ENCODE results near the gene FEN1.

Gene FEN1

DNA sequence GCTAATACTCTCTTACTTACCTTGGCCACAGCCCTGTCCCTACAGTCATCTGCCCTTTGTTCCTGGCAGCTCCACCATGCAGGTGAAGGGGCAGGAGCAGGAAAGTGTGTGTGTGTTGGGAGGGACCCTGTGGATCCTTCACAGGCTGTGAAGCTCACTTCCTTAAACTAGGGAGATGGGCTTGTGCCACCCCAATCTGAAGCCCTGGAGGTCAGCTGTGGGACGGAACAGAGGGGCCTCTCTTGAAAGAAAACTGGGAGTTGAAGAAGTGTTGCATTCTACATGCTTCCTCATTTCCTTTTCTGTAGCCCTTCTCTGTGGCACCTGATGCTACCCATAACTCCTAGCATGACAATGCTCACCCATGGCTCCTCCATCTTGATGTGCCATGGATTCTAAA is 12.4 kb downstream of the FEN1 start:
- no peaks in the 10 kb centered on the region for H3K9me2 ChIP-seq (replicated peaks; ENCODE audit: control insufficient read depth, low read length)
- no peak overlapping the region for H3K4me2 ChIP-seq (ENCODE audit: low read length)
- H3K9me3 ChIP-seq (ENCODE audit: control insufficient read depth, insufficient read depth, low read length): no peaks in the 10 kb centered on the region
- H3K79me2 ChIP-seq (ENCODE audit: control insufficient read depth, low read length): peaks cover 29% of the 10 kb centered on the region
- H3K4me3 ChIP-seq (ENCODE audit: low read length): no peak overlapping the region
- no peak overlapping the region for H3K27ac ChIP-seq (ENCODE audit: low read depth, low read length)
- no peak for TF ChIP-seq EZH2phosphoT487 (IDR thresholded peaks at IDR 0.05; ENCODE audit: borderline replicate concordance, low read length)
- TF ChIP-seq, protein P1, sequence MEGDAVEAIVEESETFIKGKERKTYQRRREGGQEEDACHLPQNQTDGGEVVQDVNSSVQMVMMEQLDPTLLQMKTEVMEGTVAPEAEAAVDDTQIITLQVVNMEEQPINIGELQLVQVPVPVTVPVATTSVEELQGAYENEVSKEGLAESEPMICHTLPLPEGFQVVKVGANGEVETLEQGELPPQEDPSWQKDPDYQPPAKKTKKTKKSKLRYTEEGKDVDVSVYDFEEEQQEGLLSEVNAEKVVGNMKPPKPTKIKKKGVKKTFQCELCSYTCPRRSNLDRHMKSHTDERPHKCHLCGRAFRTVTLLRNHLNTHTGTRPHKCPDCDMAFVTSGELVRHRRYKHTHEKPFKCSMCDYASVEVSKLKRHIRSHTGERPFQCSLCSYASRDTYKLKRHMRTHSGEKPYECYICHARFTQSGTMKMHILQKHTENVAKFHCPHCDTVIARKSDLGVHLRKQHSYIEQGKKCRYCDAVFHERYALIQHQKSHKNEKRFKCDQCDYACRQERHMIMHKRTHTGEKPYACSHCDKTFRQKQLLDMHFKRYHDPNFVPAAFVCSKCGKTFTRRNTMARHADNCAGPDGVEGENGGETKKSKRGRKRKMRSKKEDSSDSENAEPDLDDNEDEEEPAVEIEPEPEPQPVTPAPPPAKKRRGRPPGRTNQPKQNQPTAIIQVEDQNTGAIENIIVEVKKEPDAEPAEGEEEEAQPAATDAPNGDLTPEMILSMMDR (IDR thresholded peaks at IDR 0.05; ENCODE audit: low read depth, low read length, poor library complexity, severe bottlenecking): no peak
- no peaks in the 10 kb centered on the region for H3K27me3 ChIP-seq (ENCODE audit: control insufficient read depth, low read length)
- H3K4me1 ChIP-seq (ENCODE audit: control insufficient read depth, low read length): no peaks in the 10 kb centered on the region
- H3F3A ChIP-seq (ENCODE audit: control insufficient read depth, insufficient read depth): peaks cover 10% of the 10 kb centered on the region
- no peaks in the 10 kb centered on the region; the same call in 1 of the 2 replicates for H4K20me1 ChIP-seq (ENCODE audit: control insufficient read depth, insufficient read depth, low read depth, low read length)
- H3K36me3 ChIP-seq (ENCODE audit: control insufficient read depth, low read length): peaks cover 96% of the 10 kb centered on the region

DNA sequence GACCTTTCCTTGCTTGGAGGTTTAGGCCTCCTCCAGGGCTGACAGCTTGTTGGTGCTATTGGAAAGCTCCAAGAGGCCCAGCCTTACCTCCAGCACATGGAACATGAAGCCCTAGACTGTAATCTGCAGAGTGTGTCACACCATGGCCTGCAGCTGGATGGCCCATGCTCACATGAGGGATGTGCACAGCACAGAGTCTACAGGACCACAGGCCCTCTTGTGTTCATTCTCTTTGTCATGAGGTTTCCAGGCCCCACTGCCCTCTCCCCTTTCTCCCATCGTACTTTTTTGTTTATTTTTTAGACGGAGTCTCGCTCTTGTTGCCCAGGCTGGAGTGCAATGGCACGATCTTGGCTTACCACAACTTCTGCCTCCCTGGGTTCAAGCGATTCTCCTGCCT is 14.1 kb downstream of the FEN1 start:
- Histone ChIP-seq H3K4me2 (ENCODE audit: low read length) (no peak overlapping the region), H4K20me1 (ENCODE audit: control insufficient read depth, insufficient read depth, low read depth, low read length) (no peaks in the 10 kb centered on the region; the same call in 1 of the 2 replicates), H3K9me3 (ENCODE audit: control insufficient read depth, insufficient read depth, low read length) (no peaks in the 10 kb centered on the region), H3K9me2 (replicated peaks; ENCODE audit: control insufficient read depth, low read length) (no peaks in the 10 kb centered on the region), H3K36me3 (ENCODE audit: control insufficient read depth, low read length) (peaks cover 96% of the 10 kb centered on the region), H3K4me1 (ENCODE audit: control insufficient read depth, low read length) (no peaks in the 10 kb centered on the region), H3K4me3 (ENCODE audit: low read length) (no peak overlapping the region), H3K27ac (ENCODE audit: low read depth, low read length) (no peak overlapping the region), H3K79me2 (ENCODE audit: control insufficient read depth, low read length) (peaks cover 16% of the 10 kb centered on the region), H3K27me3 (ENCODE audit: control insufficient read depth, low read length) (no peaks in the 10 kb centered on the region), H3F3A (ENCODE audit: control insufficient read depth, insufficient read depth) (no peaks in the 10 kb centered on the region)
- no peak for TF ChIP-seq EZH2phosphoT487 (IDR thresholded peaks at IDR 0.05; ENCODE audit: borderline replicate concordance, low read length)
- TF ChIP-seq, protein P1 (IDR thresholded peaks at IDR 0.05; ENCODE audit: low read depth, low read length, poor library complexity, severe bottlenecking): no peak

DNA sequence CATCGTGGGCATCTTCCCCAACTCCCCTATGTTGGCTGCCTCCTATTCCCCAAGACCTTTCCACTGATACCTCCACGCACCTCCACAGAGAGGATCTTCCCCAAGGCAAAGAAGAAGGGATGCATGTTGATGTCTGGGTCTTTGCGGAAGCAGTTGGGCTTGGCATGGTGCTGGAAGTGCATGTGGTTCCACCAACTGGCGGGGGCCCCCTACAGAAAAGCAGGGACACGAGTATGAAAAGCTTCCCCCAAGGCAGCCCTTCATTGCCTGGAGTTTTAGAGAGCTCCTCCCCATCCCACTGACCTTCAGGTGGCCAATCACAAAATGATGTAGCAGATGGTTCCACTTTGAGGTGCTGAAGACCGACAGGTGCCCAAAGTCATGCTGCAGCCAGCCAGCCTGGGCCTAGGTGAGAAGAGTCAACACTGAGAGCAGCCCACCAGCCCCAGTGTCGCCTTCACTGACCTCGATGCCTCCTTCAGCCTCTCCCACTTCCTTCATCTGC is 18.0 kb downstream of the FEN1 start:
- no peak overlapping the region for H3K27ac ChIP-seq (ENCODE audit: low read depth, low read length)
- no peaks in the 10 kb centered on the region for H3K27me3 ChIP-seq (ENCODE audit: control insufficient read depth, low read length)
- H3K4me3 ChIP-seq (ENCODE audit: low read length): no peak overlapping the region
- no peaks in the 10 kb centered on the region for H3K9me2 ChIP-seq (replicated peaks; ENCODE audit: control insufficient read depth, low read length)
- TF ChIP-seq, protein P1 (IDR thresholded peaks at IDR 0.05; ENCODE audit: low read depth, low read length, poor library complexity, severe bottlenecking): no peak
- no peak for TF ChIP-seq EZH2phosphoT487 (IDR thresholded peaks at IDR 0.05; ENCODE audit: borderline replicate concordance, low read length)
- no peaks in the 10 kb centered on the region; the same call in 1 of the 2 replicates for H4K20me1 ChIP-seq (ENCODE audit: control insufficient read depth, insufficient read depth, low read depth, low read length)
- peaks cover 32% of the 10 kb centered on the region for H3K79me2 ChIP-seq (ENCODE audit: control insufficient read depth, low read length)
- no peak overlapping the region for H3K4me2 ChIP-seq (ENCODE audit: low read length)
- peaks cover 93% of the 10 kb centered on the region for H3K36me3 ChIP-seq (ENCODE audit: control insufficient read depth, low read length)
- H3K4me1 ChIP-seq (ENCODE audit: control insufficient read depth, low read length): peaks cover 11% of the 10 kb centered on the region
- no peaks in the 10 kb centered on the region for H3K9me3 ChIP-seq (ENCODE audit: control insufficient read depth, insufficient read depth, low read length)
- H3F3A ChIP-seq (ENCODE audit: control insufficient read depth, insufficient read depth): 0 out of 2 replicates have a peak, but pooled peaks cover 2% of the 10 kb centered on the region
